CD4-positive, alpha-beta T cell treated with Interleukin-4 for 1 hour (primary cell): ENCODE measurements around the gene SAMSN1.

Source experiments
- DNase-seq, 2 donors: peaks; one replicate each; pipeline ENCODE4 v3.0.0-alpha.2; 2020 to 2022

SAMSN1 gene

GRCh38 chr21:14545906-14546480 is at the start of gene SAMSN1:
SAMSN1 (minus strand) TSS chr21:14546315; CDS start chr21:14546261, 54 bp downstream.
- peak; percentile 87 to 89 for DNase-seq

DNA sequence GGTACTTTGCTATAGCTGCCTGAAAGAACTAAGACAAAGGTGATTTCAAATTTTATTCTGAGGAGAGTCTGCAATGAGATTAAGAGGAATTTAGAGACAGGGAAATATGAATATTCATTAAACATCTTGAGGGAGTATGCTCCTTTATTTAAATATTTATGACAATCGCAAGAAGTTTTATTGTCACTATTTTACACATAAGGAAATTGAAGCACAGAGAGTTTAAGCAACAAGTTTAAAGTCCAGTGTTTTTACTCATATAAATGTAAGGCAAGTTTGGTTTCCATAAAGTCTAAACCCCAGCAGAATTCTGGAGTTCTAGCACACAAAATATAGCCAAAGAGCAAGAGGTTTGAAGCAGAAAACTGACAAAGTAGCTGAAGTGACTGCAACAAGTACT is 49.3 kb upstream of the SAMSN1 start:
- DNase-seq: no peak

GRCh38 chr21:14594967-14595366 is 48.9 kb upstream of the SAMSN1 start:
- DNase-seq: no peak

- no peak for DNase-seq
Observed at GRCh38 chr21:14593230-14593629, 47.1 kb upstream of the SAMSN1 start.

GRCh38 chr21:14592296-14593000 is 46.3 kb upstream of the SAMSN1 start:
- no peak for DNase-seq

GRCh38 chr21:14591882-14592281 is 45.8 kb upstream of the SAMSN1 start:
- peak; percentile 57 to 81 for DNase-seq

DNA sequence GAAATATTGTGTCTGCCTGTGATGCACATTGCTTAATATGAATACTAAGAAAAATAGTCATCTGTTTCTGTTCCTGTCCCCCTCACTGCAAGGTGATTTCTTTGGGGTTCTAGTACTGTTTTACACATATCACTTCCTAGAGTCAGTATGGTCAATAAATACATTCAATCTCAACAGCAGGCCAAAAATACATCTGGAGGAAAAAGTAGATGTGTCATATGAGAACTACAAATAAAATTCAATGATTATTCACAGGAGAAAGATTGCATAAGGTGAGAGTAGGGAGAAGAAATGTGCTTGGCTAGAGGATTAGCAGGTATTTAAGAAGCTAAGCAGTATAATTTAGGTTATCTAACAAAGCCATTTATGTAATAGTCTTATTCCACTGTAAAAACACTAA is 45.3 kb upstream of the SAMSN1 start:
- DNase-seq: no peak

DNA sequence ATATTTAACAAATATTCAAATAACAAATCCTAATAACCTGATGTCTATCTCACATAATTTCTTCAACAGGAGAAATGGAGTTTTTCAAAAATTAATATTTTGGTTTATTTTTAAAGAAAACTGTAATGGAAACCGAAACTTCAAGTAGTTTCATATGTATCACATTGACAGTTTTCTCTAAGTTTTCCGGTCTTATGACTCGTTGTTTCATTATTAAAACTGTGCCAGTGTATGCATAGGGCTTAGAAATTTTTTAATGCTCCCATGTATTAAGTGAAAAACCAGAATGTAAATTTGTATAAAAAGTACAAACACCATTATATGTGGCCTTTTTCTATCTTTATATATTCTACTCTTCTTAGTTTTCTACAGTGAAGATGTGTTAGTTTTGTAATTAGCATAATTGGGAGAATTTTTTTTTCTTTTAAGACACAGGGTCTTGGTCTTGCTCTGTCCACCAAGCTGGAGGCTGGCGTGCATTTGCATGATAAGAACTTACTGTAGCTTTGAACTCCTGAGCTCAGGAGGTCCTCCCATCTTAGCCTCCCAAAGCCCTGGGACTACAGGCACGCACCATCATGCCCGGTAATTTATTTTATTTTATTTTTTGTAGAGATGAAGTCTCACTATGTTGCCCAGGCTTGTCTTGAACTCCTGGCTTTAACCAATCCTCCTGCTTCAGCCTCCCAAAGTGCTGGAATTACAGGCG is 43.9 kb upstream of the SAMSN1 start:
- DNase-seq: peak in 1 of 2 donors; percentile 52

DNA sequence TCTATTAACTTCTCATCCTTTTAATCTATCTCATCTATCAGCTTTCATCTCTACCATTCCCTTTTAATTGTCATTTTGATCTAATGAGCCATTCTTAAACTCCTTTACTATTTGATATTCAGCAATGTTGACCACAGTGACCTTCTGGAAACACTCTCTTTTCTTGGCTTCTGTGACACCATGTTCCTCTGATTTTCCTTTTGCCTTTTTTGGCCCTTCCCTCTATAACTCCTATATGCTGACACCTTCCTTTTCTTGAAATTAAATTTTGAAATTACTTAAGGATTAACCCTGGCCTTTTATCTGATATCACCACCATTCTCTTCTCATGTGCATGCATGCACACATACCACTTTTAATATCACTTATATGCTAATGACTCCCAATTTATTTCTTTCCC is 41.2 kb upstream of the SAMSN1 start:
- DNase-seq: no peak

- DNase-seq: no peak
Observed at GRCh38 chr21:14585122-14585521, 39.0 kb upstream of the SAMSN1 start.

DNA sequence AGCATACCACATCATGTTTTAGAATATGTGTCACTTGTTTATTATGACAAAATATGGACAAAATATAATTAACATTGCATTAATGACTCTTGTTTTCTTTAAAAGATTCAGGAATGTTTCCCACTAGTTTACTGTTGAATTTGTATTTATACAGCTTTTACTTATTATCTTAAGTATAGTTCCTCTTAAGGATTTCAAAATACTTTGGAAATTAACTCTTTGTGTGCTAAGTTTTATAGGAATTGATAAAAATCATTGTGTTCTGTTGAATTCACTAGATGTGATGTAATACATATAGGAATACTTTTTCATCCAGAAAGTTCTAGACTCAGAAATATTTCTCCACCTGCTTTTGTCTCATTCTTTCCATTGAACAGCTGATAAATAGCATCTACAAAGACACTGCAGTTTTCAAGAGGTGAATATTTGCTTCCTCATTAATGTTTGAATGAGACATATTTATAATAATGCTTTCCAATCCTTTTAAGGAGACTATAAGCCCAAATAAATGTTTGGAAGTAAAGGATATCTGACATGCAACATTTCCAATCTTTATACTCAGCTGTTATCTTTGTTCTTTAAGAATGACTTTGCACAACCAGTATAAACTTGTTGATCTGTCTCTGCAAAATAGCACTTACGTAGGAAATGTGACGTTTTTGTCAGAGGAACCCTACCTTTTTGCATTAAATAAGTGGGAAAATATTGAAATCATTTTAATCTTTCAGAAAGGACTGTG is 38.4 kb upstream of the SAMSN1 start:
- no peak for DNase-seq

GRCh38 chr21:14583629-14584255 is 37.6 kb upstream of the SAMSN1 start:
- no peak for DNase-seq

- DNase-seq: no peak
Observed at GRCh38 chr21:14582934-14583628, 37.0 kb upstream of the SAMSN1 start.

DNA sequence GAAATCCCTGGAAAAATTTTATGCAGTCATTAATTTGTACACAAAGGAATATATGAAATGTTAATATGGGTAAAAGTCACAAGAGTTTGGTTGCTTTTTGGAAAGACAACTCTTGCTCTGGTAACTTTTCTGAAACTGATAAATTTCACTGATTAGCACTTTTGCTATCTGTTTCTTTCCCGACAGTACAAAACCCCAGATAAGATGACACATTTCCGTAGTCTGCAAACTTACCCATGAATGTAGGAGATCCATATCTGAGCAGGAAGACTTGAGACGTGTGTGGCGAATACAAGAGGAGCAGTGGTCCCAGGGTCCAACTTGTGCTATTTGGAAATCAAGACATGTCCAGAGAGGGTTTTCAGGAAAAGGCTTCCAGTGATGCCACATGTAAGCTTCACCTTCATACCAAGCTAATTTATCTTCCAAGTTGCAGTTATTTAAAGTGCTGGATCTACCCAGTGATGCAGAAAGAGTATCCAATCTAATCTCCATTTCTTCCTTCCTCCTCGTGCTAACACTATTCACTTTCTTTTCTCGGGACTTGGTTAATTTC is 35.9 kb upstream of the SAMSN1 start:
- peak in 1 of 2 donors; percentile 65 for DNase-seq

DNA sequence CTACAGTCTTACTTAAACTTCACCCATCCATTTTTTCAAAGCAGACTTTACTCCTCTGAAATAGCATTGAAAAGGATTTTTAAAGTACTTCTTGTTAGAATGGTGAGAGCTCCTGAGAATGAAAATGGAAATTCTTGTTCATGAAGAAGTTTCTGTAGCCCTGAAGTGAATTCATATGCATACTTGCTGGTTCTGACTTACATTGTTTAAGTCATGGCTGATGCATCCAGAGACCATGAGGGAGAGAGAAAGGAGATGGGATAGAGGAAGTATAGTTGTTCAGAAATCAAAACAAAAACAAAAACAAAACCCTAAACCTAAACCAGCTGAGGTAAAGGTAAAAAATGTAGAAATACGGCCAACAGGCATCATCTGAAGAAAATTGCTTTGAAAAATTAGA is 27.1 kb upstream of the SAMSN1 start:
- no peak for DNase-seq

DNA sequence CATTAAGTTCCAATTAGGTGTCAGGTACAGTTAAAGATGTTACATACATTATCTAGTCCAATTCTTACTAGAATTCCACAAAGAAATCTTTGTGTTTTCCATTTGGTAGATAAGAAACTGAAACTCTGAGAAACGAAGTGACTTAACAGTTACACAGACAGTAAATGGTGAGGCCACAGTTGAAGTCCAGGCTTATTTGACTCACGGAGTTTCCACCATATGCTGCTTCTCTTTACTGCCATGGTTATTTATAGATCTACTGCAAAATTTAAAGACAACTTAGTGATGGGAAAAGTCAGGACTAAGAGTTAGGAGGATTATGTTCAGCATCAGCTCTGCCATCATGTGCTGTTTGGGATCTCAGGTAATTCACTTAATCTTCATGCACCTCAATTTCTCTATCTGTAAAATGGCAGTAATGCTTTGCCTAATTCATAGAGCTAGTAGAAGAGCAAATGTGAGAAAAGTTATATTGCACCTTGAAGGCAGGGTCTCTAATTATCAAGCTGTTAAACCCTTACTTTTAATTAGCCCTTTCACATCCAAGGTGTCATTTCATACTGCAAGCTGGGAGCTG is 26.2 kb upstream of the SAMSN1 start:
- no peak for DNase-seq

GRCh38 chr21:14569868-14570267 is 23.8 kb upstream of the SAMSN1 start:
- no peak for DNase-seq

DNA sequence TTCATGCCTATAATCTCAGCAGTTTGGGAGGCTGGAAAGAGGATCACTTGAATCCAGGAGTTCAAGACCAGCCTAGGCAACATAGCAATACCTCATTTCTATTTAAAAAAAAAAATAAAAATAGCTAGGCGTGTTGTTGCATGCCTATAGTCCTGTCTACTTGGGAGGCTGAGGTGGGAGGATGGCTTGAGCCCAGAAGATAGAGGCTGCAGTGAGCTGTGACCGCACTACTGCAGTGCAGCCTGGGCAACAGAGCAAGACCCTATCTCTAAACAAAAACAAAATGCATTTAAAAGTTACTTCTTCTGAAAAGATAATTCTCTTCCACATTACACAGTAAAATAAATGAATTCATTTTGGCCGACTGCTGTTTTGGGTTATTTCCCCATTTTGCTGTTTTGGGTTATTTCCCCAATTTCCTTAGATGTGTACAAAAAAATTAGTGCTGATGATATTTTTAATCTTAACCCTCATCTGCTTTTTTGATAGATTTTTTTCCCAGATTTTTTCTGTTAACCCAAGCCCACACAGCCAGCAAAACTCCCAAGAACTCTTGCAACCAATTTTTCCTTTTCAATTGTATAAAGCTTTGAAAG is 23.0 kb upstream of the SAMSN1 start:
- no peak for DNase-seq

- DNase-seq: no peak
Observed at GRCh38 chr21:14567331-14568279, 21.5 kb upstream of the SAMSN1 start.

DNA sequence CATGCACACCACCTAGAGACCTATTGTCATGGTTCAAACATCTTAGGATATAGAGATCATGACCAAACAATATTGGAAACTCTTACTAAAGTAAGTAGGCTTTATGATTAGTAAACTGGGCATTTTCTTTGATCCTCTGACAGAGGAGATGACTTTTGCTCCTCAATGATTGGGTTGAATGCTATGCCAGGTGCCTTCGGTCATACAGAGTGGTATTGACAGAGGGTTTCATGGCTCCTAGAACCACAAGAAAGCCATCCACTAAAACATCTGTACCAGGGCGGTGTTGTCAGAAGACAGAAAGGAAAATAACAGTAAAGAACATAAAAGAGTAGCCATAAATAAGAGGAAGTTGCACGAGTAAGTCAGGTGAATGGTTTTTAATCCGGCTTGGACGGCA is 20.8 kb upstream of the SAMSN1 start:
- DNase-seq: no peak
